SK-N-SH treated with all-trans-retinoic acid at 6 μM for 48 hours (cell line): ENCODE data around the gene CTLA4.

Source experiments
- ARNTL ChIP-seq: fragments of 450-650 bp; formaldehyde crosslinking; IDR thresholded peaks from 2 replicates; pipeline ENCODE4 v1.5.0; 2020; ENCODE audit warnings: low read depth, mild to moderate bottlenecking, moderate library complexity, borderline replicate concordance
- GLIS3 ChIP-seq: fragments of 250-450 bp; sonication (Bioruptor Pico); IDR thresholded peaks from 2 replicates; pipeline ENCODE4 v1.5.0; 2020; ENCODE audit warnings: mild to moderate bottlenecking, moderate library complexity
- ZC3H10 ChIP-seq: fragments of 250-450 bp; sonication (Bioruptor Pico); IDR thresholded peaks from 2 replicates; pipeline ENCODE4 v1.5.1; 2021; ENCODE audit warnings: mild to moderate bottlenecking, moderate library complexity
- ZNF565 ChIP-seq: fragments of 450-650 bp; formaldehyde crosslinking; conservative IDR thresholded peaks from 2 replicates; pipeline ENCODE4 v1.5.0; 2020; ENCODE audit warnings: low read depth, mild to moderate bottlenecking, moderate library complexity
- TF ChIP-seq, protein P1 (sequence below): fragments of 250-450 bp; sonication (Bioruptor Pico); IDR thresholded peaks from 2 replicates; pipeline ENCODE4 v1.5.0; 2020; ENCODE audit warnings: mild to moderate bottlenecking, moderate library complexity

DNA sequence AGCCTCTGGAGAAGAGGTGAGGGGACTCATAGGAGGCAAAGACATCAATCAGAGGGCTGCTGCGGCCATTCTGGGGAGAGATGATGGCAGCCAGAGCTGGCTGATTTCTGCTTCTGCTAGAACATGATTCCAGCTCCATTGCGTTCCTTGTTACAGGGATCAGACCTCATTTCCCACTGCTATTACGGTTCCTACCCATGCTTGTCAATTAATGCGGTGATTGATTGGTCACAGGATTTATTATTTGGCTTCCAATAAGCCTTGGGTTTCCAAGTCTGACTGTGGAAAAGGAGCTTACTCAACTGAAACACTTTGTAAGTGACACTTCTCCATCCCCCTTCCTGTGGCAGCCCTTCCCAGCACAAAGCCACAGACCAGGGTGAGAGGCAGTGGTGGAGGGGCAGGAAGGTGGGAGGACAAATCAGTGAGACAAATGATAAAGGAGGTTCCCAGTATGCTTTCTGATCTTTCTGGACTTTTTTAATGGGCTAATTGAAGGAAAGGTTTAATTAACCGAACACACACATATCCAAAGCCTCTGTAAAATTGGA, 26.8 kb upstream of the CTLA4 start:
- TF ChIP-seq, protein P1, sequence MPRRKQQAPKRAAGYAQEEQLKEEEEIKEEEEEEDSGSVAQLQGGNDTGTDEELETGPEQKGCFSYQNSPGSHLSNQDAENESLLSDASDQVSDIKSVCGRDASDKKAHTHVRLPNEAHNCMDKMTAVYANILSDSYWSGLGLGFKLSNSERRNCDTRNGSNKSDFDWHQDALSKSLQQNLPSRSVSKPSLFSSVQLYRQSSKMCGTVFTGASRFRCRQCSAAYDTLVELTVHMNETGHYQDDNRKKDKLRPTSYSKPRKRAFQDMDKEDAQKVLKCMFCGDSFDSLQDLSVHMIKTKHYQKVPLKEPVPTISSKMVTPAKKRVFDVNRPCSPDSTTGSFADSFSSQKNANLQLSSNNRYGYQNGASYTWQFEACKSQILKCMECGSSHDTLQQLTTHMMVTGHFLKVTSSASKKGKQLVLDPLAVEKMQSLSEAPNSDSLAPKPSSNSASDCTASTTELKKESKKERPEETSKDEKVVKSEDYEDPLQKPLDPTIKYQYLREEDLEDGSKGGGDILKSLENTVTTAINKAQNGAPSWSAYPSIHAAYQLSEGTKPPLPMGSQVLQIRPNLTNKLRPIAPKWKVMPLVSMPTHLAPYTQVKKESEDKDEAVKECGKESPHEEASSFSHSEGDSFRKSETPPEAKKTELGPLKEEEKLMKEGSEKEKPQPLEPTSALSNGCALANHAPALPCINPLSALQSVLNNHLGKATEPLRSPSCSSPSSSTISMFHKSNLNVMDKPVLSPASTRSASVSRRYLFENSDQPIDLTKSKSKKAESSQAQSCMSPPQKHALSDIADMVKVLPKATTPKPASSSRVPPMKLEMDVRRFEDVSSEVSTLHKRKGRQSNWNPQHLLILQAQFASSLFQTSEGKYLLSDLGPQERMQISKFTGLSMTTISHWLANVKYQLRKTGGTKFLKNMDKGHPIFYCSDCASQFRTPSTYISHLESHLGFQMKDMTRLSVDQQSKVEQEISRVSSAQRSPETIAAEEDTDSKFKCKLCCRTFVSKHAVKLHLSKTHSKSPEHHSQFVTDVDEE (CRISPR knock-in tag), result no peak
- TF ChIP-seq ZC3H10 (CRISPR knock-in tag), result no peak
- no peak for TF ChIP-seq ARNTL (CRISPR knock-in tag)
- TF ChIP-seq GLIS3 (CRISPR knock-in tag), result no peak
- no peak for TF ChIP-seq ZNF565 (CRISPR knock-in tag)
